WTC11 (cell line): ENCODE data around the gene HMGB4.

Experiments
- OVOL2 ChIP-seq: fragments of 250-450 bp; sonication (Bioruptor Pico); IDR thresholded peaks from 2 replicates; pipeline ENCODE4 v1.9.0; 2021; ENCODE audit warnings: mild to moderate bottlenecking, borderline replicate concordance
- TF ChIP-seq, protein P1 (sequence below): sonication (generic); formaldehyde crosslinking; IDR thresholded peaks from 2 replicates; pipeline ENCODE4 v1.8.0; 2022; ENCODE audit warnings: mild to moderate bottlenecking, missing genetic modification reagents
- TF ChIP-seq, protein P2 (sequence below): sonication (generic); formaldehyde crosslinking; IDR thresholded peaks from 2 replicates; pipeline ENCODE4 v1.8.1; 2022; ENCODE audit warnings: mild to moderate bottlenecking, moderate library complexity, missing genetic modification reagents
- TF ChIP-seq, protein P3 (sequence below): fragments of 200-600 bp; IDR thresholded peaks from 2 replicates; pipeline ENCODE4 v1.8.0; 2022; ENCODE audit warnings: antibody characterized with exemption

DNA sequence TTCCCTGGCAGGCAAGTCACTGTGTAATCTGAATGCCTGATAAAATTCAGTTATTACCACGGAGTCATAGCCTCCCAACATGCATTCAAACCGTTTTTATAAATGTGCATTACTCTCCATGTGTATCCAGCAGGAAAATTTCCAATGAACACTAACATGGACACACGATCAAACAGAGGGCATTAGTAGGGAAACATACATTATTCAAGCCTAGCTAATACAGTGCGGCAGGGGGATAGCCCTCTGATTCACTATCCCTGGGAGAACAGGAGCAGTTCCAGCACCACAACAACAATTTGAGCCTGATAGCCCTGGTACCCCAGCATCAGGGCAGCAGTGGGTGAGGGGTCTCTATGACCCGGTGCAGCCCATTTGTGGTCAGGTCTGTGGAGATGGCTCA lies 35.8 kb upstream of the HMGB4 start:
- TF ChIP-seq OVOL2 (CRISPR knock-in tag) = no peak
- TF ChIP-seq, protein P1, sequence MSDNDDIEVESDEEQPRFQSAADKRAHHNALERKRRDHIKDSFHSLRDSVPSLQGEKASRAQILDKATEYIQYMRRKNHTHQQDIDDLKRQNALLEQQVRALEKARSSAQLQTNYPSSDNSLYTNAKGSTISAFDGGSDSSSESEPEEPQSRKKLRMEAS (CRISPR knock-in tag) = no peak
- TF ChIP-seq, protein P2, sequence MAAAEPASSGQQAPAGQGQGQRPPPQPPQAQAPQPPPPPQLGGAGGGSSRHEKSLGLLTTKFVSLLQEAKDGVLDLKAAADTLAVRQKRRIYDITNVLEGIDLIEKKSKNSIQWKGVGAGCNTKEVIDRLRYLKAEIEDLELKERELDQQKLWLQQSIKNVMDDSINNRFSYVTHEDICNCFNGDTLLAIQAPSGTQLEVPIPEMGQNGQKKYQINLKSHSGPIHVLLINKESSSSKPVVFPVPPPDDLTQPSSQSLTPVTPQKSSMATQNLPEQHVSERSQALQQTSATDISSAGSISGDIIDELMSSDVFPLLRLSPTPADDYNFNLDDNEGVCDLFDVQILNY (CRISPR knock-in tag) = no peak
- TF ChIP-seq, protein P3, sequence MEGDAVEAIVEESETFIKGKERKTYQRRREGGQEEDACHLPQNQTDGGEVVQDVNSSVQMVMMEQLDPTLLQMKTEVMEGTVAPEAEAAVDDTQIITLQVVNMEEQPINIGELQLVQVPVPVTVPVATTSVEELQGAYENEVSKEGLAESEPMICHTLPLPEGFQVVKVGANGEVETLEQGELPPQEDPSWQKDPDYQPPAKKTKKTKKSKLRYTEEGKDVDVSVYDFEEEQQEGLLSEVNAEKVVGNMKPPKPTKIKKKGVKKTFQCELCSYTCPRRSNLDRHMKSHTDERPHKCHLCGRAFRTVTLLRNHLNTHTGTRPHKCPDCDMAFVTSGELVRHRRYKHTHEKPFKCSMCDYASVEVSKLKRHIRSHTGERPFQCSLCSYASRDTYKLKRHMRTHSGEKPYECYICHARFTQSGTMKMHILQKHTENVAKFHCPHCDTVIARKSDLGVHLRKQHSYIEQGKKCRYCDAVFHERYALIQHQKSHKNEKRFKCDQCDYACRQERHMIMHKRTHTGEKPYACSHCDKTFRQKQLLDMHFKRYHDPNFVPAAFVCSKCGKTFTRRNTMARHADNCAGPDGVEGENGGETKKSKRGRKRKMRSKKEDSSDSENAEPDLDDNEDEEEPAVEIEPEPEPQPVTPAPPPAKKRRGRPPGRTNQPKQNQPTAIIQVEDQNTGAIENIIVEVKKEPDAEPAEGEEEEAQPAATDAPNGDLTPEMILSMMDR = no peak
